Measurements from ENCODE around the gene DNAJC16.
"Not testable (repeated sequence)": the region's sequence is repeated elsewhere in the genome, so short reads cannot be mapped to it uniquely, and the experiment has no call there.

Gene DNAJC16

GRCh38 chr1:15603050-15603965, 76.7 kb downstream of the DNAJC16 start:
- peak; percentile 88 for FAIRE-seq
- DNase-seq (ENCODE audit: insufficient read length): peak; percentile 91
- TF ChIP-seq POLR2AphosphoS5 (IDR thresholded peaks at IDR 0.05; ENCODE audit: low read depth, low read length): no peak
- TF ChIP-seq POLR2A (IDR thresholded peaks at IDR 0.05; ENCODE audit: low read depth, low read length): no peak
- TF ChIP-seq TAF1 (IDR thresholded peaks at IDR 0.05; ENCODE audit: borderline replicate concordance, low read depth, low read length): no peak

- FAIRE-seq; DNase-seq (ENCODE audit: insufficient read length): not testable (repeated sequence)
These were observed 77.3 kb downstream of the DNAJC16 start for GRCh38 chr1:15603966-15604282.

GRCh38 chr1:15604400-15604799, 77.8 kb downstream of the DNAJC16 start:
- not testable (repeated sequence) for DNase-seq (ENCODE audit: insufficient read length); FAIRE-seq

- TF ChIP-seq POLR2AphosphoS5 (IDR thresholded peaks at IDR 0.05; ENCODE audit: low read depth, low read length): no peak
- no peak for TF ChIP-seq POLR2A (IDR thresholded peaks at IDR 0.05; ENCODE audit: low read depth, low read length)
- no peak for TF ChIP-seq TAF1 (IDR thresholded peaks at IDR 0.05; ENCODE audit: borderline replicate concordance, low read depth, low read length)
- DNase-seq (ENCODE audit: insufficient read length) (no peak), FAIRE-seq (no peak)
These were observed 79.0 kb downstream of the DNAJC16 start for GRCh38 chr1:15605398-15606383.

- FAIRE-seq (no peak), DNase-seq (ENCODE audit: insufficient read length) (no peak)
- no peak for TF ChIP-seq POLR2A (IDR thresholded peaks at IDR 0.05; ENCODE audit: low read depth, low read length)
- TF ChIP-seq POLR2AphosphoS5 (IDR thresholded peaks at IDR 0.05; ENCODE audit: low read depth, low read length): no peak
- no peak for TF ChIP-seq TAF1 (IDR thresholded peaks at IDR 0.05; ENCODE audit: borderline replicate concordance, low read depth, low read length)
These were observed 83.0 kb downstream of the DNAJC16 start for GRCh38 chr1:15609631-15610030.

- FAIRE-seq (no peak), DNase-seq (ENCODE audit: insufficient read length) (no peak)
- TF ChIP-seq POLR2AphosphoS5 (IDR thresholded peaks at IDR 0.05; ENCODE audit: low read depth, low read length): no peak
- TF ChIP-seq POLR2A (IDR thresholded peaks at IDR 0.05; ENCODE audit: low read depth, low read length): no peak
- TF ChIP-seq TAF1 (IDR thresholded peaks at IDR 0.05; ENCODE audit: borderline replicate concordance, low read depth, low read length): no peak
These were observed 83.5 kb downstream of the DNAJC16 start for GRCh38 chr1:15610167-15610566.

GRCh38 chr1:15616373-15617172, 89.9 kb downstream of the DNAJC16 start:
- no peak for DNase-seq (ENCODE audit: insufficient read length)
- FAIRE-seq: no peak
- TF ChIP-seq TAF1 (IDR thresholded peaks at IDR 0.05; ENCODE audit: borderline replicate concordance, low read depth, low read length): peak; percentile 32; the same call in 1 of the 2 replicates
- TF ChIP-seq POLR2AphosphoS5 (IDR thresholded peaks at IDR 0.05; ENCODE audit: low read depth, low read length): no peak
- TF ChIP-seq POLR2A (IDR thresholded peaks at IDR 0.05; ENCODE audit: low read depth, low read length): no peak

- FAIRE-seq: peak; percentile 97
- TF ChIP-seq POLR2AphosphoS5 (IDR thresholded peaks at IDR 0.05; ENCODE audit: low read depth, low read length) (peak; percentile 32; the same call in 1 of the 2 replicates), POLR2A (IDR thresholded peaks at IDR 0.05; ENCODE audit: low read depth, low read length) (peak; percentile 87), TAF1 (IDR thresholded peaks at IDR 0.05; ENCODE audit: borderline replicate concordance, low read depth, low read length) (peak; percentile 87)
- peak; percentile 82 for DNase-seq (ENCODE audit: insufficient read length)
These were observed 90.8 kb downstream of the DNAJC16 start, which contains the start of gene DDI2 for GRCh38 chr1:15617173-15618076. TSS of gene DDI2 (plus strand) at chr1:15617458. CDS start at chr1:15617671, 213 bp downstream.

- TF ChIP-seq POLR2A (IDR thresholded peaks at IDR 0.05; ENCODE audit: low read depth, low read length) (no peak), POLR2AphosphoS5 (IDR thresholded peaks at IDR 0.05; ENCODE audit: low read depth, low read length) (no peak), TAF1 (IDR thresholded peaks at IDR 0.05; ENCODE audit: borderline replicate concordance, low read depth, low read length) (no peak)
- peak; percentile 40 for DNase-seq (ENCODE audit: insufficient read length)
- peak; percentile 82 for FAIRE-seq
These were observed 91.5 kb downstream of the DNAJC16 start for GRCh38 chr1:15618077-15618654.

Measured in GM12892 (cell line).